NB4 (cell line): ENCODE measurements around the gene INSC.

Source experiments
- DNase-seq: peaks from one replicate; pipeline ENCODE4 v3.0.0; 2010; ENCODE audit warnings: low read depth
- H3K4me3 ChIP-seq: one replicate; pipeline ENCODE4 v1.5.1; 2011; ENCODE audit warnings: mild to moderate bottlenecking, low read depth, low read length, moderate library complexity
- MYC ChIP-seq: IDR thresholded peaks from 2 replicates; pipeline ENCODE4 v1.6.1; 2011; ENCODE audit warnings: low read depth, low read length
- POLR2A ChIP-seq: IDR thresholded peaks from 2 replicates; pipeline ENCODE4 v1.6.1; 2011; ENCODE audit warnings: mild to moderate bottlenecking; ENCODE audit not compliant: insufficient read length; ENCODE audit errors: extremely low read depth
- TF ChIP-seq, protein P1 (sequence below): IDR thresholded peaks from one replicate; pipeline ENCODE4 v1.5.1; 2012; ENCODE audit warnings: low read depth, low read length
- TF ChIP-seq, protein P2 (sequence below): IDR thresholded peaks from 2 replicates; pipeline ENCODE4 v1.6.1; 2011; ENCODE audit warnings: low read depth, low read length

The INSC gene

DNA sequence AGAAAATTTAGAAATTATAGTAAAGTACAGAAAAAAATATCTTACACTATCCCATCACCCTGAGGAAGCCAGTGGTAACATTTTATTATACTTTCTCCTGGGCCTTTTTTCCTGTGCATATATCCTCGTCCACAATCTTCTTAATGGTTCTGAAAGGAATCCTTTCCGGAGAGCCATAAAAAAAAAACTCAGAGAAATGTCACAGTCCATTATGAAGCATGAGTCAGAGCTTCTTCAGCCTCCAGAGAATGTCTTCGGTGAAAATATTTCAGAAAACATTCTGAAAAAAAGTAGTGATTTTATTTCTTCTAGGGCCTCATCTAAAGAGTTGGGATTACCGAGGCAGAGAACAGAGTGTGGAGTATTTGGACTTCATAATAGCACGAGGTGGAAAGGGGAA lies 163.4 kb downstream of the INSC start:
- no peak overlapping the region for H3K4me3 ChIP-seq
- no peak for DNase-seq
- TF ChIP-seq, protein P1, sequence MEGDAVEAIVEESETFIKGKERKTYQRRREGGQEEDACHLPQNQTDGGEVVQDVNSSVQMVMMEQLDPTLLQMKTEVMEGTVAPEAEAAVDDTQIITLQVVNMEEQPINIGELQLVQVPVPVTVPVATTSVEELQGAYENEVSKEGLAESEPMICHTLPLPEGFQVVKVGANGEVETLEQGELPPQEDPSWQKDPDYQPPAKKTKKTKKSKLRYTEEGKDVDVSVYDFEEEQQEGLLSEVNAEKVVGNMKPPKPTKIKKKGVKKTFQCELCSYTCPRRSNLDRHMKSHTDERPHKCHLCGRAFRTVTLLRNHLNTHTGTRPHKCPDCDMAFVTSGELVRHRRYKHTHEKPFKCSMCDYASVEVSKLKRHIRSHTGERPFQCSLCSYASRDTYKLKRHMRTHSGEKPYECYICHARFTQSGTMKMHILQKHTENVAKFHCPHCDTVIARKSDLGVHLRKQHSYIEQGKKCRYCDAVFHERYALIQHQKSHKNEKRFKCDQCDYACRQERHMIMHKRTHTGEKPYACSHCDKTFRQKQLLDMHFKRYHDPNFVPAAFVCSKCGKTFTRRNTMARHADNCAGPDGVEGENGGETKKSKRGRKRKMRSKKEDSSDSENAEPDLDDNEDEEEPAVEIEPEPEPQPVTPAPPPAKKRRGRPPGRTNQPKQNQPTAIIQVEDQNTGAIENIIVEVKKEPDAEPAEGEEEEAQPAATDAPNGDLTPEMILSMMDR, result no peak
- TF ChIP-seq POLR2A (no peak), MYC (no peak)
- TF ChIP-seq, protein P2, sequence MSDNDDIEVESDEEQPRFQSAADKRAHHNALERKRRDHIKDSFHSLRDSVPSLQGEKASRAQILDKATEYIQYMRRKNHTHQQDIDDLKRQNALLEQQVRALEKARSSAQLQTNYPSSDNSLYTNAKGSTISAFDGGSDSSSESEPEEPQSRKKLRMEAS, result no peak

- no peak for DNase-seq
- H3K4me3 ChIP-seq, result no peak overlapping the region
- TF ChIP-seq MYC, result no peak
- TF ChIP-seq POLR2A, result no peak
- TF ChIP-seq, protein P1, result no peak
- TF ChIP-seq, protein P2, result no peak
Observed at GRCh38 chr11:15280393-15280792, 165.7 kb downstream of the INSC start.

DNA sequence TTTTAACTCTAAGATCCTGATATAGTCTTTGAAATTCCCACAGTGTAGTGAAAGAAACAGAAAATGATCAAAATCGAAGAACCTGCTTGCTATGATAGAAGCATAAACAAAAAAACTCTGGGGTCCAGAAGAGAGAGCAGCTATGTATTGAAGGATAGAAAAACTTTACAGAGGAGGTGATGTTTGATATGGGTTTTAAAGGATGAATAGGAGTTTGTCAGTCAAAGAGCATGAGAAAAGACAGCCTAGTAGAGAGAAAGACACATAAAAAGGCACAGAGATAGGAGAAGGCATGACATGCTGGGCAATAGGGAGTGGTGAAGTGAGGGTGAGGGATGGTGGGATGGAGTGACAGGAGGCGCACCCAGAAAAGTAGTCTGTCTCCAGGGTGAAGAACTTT lies 168.0 kb downstream of the INSC start:
- DNase-seq, result no peak
- TF ChIP-seq MYC, result no peak
- TF ChIP-seq, protein P2, result no peak
- TF ChIP-seq POLR2A, result no peak
- TF ChIP-seq, protein P1, result no peak
- H3K4me3 ChIP-seq, result no peak overlapping the region

DNA sequence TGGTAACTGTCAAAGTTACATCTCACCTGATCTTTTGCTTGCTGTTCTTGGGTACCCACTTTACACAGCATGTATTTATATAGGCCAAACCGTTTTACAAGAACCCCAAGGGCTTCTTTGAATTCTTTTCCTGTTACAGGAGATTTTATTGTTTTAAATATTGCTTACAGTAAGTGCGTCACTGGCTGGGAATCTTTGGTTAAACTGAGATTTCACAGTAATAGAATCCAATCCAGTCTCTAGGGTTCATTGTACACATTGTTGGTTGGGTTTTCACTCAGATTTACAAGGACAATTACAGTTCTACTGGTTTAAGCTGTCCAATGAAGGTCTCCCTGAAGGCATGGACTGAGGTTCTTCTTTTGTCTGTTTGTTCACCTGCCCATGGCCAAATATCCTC lies 171.7 kb downstream of the INSC start:
- no peak for DNase-seq
- TF ChIP-seq, protein P2, result no peak
- TF ChIP-seq MYC (no peak), POLR2A (no peak)
- TF ChIP-seq, protein P1, result no peak
- H3K4me3 ChIP-seq, result no peak overlapping the region

GRCh38 chr11:15288863-15289262 lies 174.1 kb downstream of the INSC start:
- DNase-seq, result no peak
- H3K4me3 ChIP-seq, result no peak overlapping the region
- no peak for TF ChIP-seq POLR2A
- TF ChIP-seq MYC, result no peak
- TF ChIP-seq, protein P1, result no peak
- TF ChIP-seq, protein P2, result no peak

DNA sequence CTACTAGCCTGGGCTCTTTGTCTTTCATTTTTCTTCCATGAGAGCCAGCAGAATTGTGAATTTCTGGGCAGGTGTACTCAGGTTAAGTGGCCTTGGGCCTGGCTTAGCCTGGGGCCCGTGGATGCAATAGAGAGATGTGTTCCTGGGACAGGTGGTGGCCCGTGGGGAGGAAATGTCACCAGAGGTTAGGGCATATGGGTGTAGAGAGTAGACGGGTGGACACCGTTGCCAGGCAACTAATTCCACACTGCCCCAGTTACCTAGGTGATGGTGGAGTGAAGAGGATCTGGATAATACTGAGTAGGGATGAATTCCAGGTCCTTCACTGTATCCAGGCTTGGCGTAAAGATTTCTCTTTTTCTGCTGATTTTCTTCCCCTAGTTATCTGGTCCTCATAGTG lies 175.0 kb downstream of the INSC start:
- no peak for DNase-seq
- no peak overlapping the region for H3K4me3 ChIP-seq
- TF ChIP-seq, protein P2, result no peak
